Vagina (tissue), 2 donors: ENCODE measurements around the gene TM7SF2.

ENCODE experiments used
- CTCF ChIP-seq, 3 experiments: fragments of 450-650 bp in 2 of 3; fragments of 200-600 bp in 1 of 3; sonication (generic) in 1 of 3; IDR thresholded peaks; one replicate each; pipeline ENCODE4 v1.5.1; 2017 to 2019; ENCODE audit warnings: antibody characterized with exemption in 3 of 3, mild to moderate bottlenecking in 2 of 3, moderate library complexity in 2 of 3
- POLR2A ChIP-seq, 2 donors: fragments of 450-650 bp; IDR thresholded peaks; one replicate each; pipeline ENCODE4 v1.6.1; 2017; ENCODE audit warnings: antibody characterized with exemption in 2 of 2, mild to moderate bottlenecking in 2 of 2, moderate library complexity in 2 of 2
- POLR2AphosphoS5 ChIP-seq, 2 donors: sonication (generic); formaldehyde crosslinking; IDR thresholded peaks; one replicate each; pipeline ENCODE4 v1.9.0; 2017; ENCODE audit warnings: antibody characterized with exemption in 2 of 2, mild to moderate bottlenecking in 2 of 2, low read depth in 1 of 2; ENCODE audit not compliant: insufficient read depth in 1 of 2

GRCh38 chr11:65109231-65110198 is 2.2 kb upstream of the TM7SF2 start:
- TF ChIP-seq CTCF (IDR thresholded peaks at IDR 0.05) (no peak), POLR2A (IDR thresholded peaks at IDR 0.05) (no peak), POLR2AphosphoS5 (IDR thresholded peaks at IDR 0.05; ENCODE audit: insufficient read depth in 1 of 2, low read depth in 1 of 2) (no peak)
